ENCODE data around the gene ENHO.

ENHO gene

DNA sequence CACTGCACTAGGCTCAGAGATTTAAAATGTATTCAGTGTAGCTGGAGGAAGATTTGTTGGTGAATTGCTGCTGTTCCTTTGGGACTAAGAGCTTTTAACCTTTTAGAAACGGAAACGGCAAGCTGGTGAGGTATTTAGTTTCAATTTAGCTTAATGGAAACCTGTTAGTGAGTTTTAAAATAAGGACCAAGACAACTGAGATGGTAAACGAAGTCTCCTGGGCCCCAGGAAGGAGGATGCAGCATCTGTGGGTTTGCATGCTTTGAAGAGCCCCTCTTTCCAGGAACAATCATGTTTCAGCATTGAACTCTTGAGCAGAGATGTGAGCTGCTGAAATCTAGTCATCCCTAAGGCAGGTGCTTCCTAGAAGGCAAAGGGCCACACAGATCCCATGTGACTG lies 47.7 kb downstream of the ENHO start:
- DNase-seq (ENCODE audit: low spot score): no peak
